ENCODE measurements around the gene CALN1.

CALN1 gene

GRCh38 chr7:72321637-72322036, 90.5 kb downstream of the CALN1 start:
- WGBS, result 82% methylated on average over 5 of the region's 7 CpGs
- H3K4me2 ChIP-seq (ENCODE audit: low read length, poor library complexity, severe bottlenecking), result no peak overlapping the region
- H2BK120ac ChIP-seq (ENCODE audit: low read depth, low read length), result no peak overlapping the region
- H2BK5ac ChIP-seq (ENCODE audit: low read depth, low read length, poor library complexity, severe bottlenecking), result no peak overlapping the region
- H4K8ac ChIP-seq (ENCODE audit: low read length), result no peak overlapping the region
- H3K9me3 ChIP-seq (ENCODE audit: control insufficient read depth, low read length), result peaks cover 3% of the 10 kb centered on the region
- no peak overlapping the region for H3K9ac ChIP-seq (ENCODE audit: low read length)
- H3K4me3 ChIP-seq (ENCODE audit: insufficient read depth in 1 of 2, low read depth in 1 of 2, low read length in 2 of 2), result no peak overlapping the region
- H3K36me3 ChIP-seq (ENCODE audit: control insufficient read depth in 1 of 2, insufficient read depth in 2 of 2, low read depth in 1 of 2, low read length in 2 of 2), result no peaks in the 10 kb centered on the region
- H3K27me3 ChIP-seq (ENCODE audit: control insufficient read depth in 1 of 2, insufficient read depth in 1 of 2, low read length in 2 of 2), result peaks cover 0 to 3% of the 10 kb centered on the region in 2 experiments
- no peak overlapping the region for H4K91ac ChIP-seq (ENCODE audit: low read length)
- H3K79me1 ChIP-seq (replicated peaks; ENCODE audit: low read length, poor library complexity, severe bottlenecking), result no peaks in the 10 kb centered on the region
- no peak overlapping the region for H3K4ac ChIP-seq (ENCODE audit: low read depth in 1 of 2, low read length in 2 of 2)
- H2BK12ac ChIP-seq (ENCODE audit: low read length in 2 of 2), result no peak overlapping the region
- no peak overlapping the region for H2AK5ac ChIP-seq (ENCODE audit: low read length, severe bottlenecking)
- H2AFZ ChIP-seq (ENCODE audit: low read depth, low read length), result no peak overlapping the region
- no peak overlapping the region for H3K18ac ChIP-seq (ENCODE audit: low read depth in 1 of 2, low read length in 2 of 2)
- H2BK15ac ChIP-seq (ENCODE audit: low read depth, poor library complexity, severe bottlenecking), result no peak overlapping the region
- no peak overlapping the region for H3K14ac ChIP-seq (ENCODE audit: low read length in 2 of 2)
- H3K4me1 ChIP-seq (ENCODE audit: control insufficient read depth, insufficient read depth, low read depth, low read length), result no peaks in the 10 kb centered on the region
- no peak overlapping the region for H3K27ac ChIP-seq (ENCODE audit: low read length, poor library complexity, severe bottlenecking)
- H3K23ac ChIP-seq (ENCODE audit: low read length in 2 of 2), result no peak overlapping the region
- DNase-seq, result no peak

DNA sequence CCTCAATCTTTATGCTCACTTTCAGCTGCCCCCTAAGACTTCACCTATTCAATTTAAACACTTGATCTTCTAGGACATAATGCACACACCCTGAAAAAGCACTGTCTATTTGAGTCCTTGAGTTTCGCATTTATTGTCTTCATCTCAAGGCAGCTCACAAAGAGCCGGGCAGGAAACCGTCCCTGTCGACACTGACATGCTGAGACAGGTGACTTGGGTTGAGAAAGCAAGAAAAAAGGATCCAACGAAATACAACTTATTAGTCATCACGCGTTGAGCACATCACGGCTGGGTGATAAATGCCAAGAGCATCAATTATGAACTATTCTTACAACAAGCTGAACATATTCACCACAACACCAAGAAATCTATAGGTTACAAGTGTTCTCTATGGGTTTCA, 91.1 kb downstream of the CALN1 start:
- WGBS, result 81% methylated on average over 8 of the region's 8 CpGs
- no peak overlapping the region for H3K4me2 ChIP-seq (ENCODE audit: low read length, poor library complexity, severe bottlenecking)
- H3K4ac ChIP-seq (ENCODE audit: low read depth in 1 of 2, low read length in 2 of 2), result no peak overlapping the region
- H3K36me3 ChIP-seq (ENCODE audit: control insufficient read depth in 1 of 2, insufficient read depth in 2 of 2, low read depth in 1 of 2, low read length in 2 of 2), result no peaks in the 10 kb centered on the region
- H3K27ac ChIP-seq (ENCODE audit: low read length, poor library complexity, severe bottlenecking), result no peak overlapping the region
- no peak overlapping the region for H2BK120ac ChIP-seq (ENCODE audit: low read depth, low read length)
- H3K9ac ChIP-seq (ENCODE audit: low read length), result no peak overlapping the region
- H2AK5ac ChIP-seq (ENCODE audit: low read length, severe bottlenecking), result no peak overlapping the region
- H3K9me3 ChIP-seq (ENCODE audit: control insufficient read depth, low read length), result peaks cover 3% of the 10 kb centered on the region
- H4K91ac ChIP-seq (ENCODE audit: low read length), result no peak overlapping the region
- no peak for DNase-seq
- no peak overlapping the region for H2BK15ac ChIP-seq (ENCODE audit: low read depth, poor library complexity, severe bottlenecking)
- no peak overlapping the region for H3K23ac ChIP-seq (ENCODE audit: low read length in 2 of 2)
- H3K4me3 ChIP-seq (ENCODE audit: insufficient read depth in 1 of 2, low read depth in 1 of 2, low read length in 2 of 2), result no peak overlapping the region
- H2AFZ ChIP-seq (ENCODE audit: low read depth, low read length), result no peak overlapping the region
- H2BK12ac ChIP-seq (ENCODE audit: low read length in 2 of 2), result no peak overlapping the region
- no peak overlapping the region for H3K14ac ChIP-seq (ENCODE audit: low read length in 2 of 2)
- no peaks in the 10 kb centered on the region for H3K79me1 ChIP-seq (replicated peaks; ENCODE audit: low read length, poor library complexity, severe bottlenecking)
- no peak overlapping the region for H2BK5ac ChIP-seq (ENCODE audit: low read depth, low read length, poor library complexity, severe bottlenecking)
- no peak overlapping the region for H3K18ac ChIP-seq (ENCODE audit: low read depth in 1 of 2, low read length in 2 of 2)
- no peak overlapping the region for H4K8ac ChIP-seq (ENCODE audit: low read length)
- no peaks in the 10 kb centered on the region for H3K4me1 ChIP-seq (ENCODE audit: control insufficient read depth, insufficient read depth, low read depth, low read length)
- peaks cover 0 to 3% of the 10 kb centered on the region in 2 experiments for H3K27me3 ChIP-seq (ENCODE audit: control insufficient read depth in 1 of 2, insufficient read depth in 1 of 2, low read length in 2 of 2)

DNA sequence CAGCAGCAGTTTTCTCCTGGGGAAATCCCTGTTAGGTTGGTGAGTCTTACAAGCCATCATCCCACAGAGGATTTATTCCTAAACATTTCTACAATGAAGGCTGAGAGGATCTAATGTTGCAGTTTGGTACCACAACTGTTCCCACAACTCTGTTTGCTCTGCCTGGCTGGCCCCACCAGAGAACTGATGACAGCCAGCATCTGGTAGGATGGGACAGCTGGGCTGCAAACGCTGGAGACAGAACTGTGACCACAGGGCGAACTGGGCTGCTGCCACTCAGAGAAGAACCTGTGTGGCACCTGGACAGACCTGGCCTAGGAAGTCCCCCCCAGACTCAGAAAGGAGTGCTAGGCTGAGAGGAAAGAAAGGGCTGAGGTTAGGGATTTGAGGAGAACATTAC, 94.8 kb downstream of the CALN1 start:
- H3K4me2 ChIP-seq (ENCODE audit: low read length, poor library complexity, severe bottlenecking), result no peak overlapping the region
- no peaks in the 10 kb centered on the region for H3K27me3 ChIP-seq (ENCODE audit: control insufficient read depth in 1 of 2, insufficient read depth in 1 of 2, low read length in 2 of 2)
- H3K9me3 ChIP-seq (ENCODE audit: control insufficient read depth, low read length), result peaks cover 3% of the 10 kb centered on the region
- no peaks in the 10 kb centered on the region for H3K79me1 ChIP-seq (replicated peaks; ENCODE audit: low read length, poor library complexity, severe bottlenecking)
- H2BK120ac ChIP-seq (ENCODE audit: low read depth, low read length), result no peak overlapping the region
- no peak overlapping the region for H3K27ac ChIP-seq (ENCODE audit: low read length, poor library complexity, severe bottlenecking)
- no peak overlapping the region for H4K8ac ChIP-seq (ENCODE audit: low read length)
- no peak overlapping the region for H3K18ac ChIP-seq (ENCODE audit: low read depth in 1 of 2, low read length in 2 of 2)
- H3K4me3 ChIP-seq (ENCODE audit: insufficient read depth in 1 of 2, low read depth in 1 of 2, low read length in 2 of 2), result no peak overlapping the region
- no peak overlapping the region for H4K91ac ChIP-seq (ENCODE audit: low read length)
- DNase-seq, result no peak
- no peak overlapping the region for H3K23ac ChIP-seq (ENCODE audit: low read length in 2 of 2)
- WGBS, result 49% methylated on average over 2 of the region's 2 CpGs
- no peak overlapping the region for H3K9ac ChIP-seq (ENCODE audit: low read length)
- H2BK15ac ChIP-seq (ENCODE audit: low read depth, poor library complexity, severe bottlenecking), result no peak overlapping the region
- no peak overlapping the region for H2BK12ac ChIP-seq (ENCODE audit: low read length in 2 of 2)
- H2BK5ac ChIP-seq (ENCODE audit: low read depth, low read length, poor library complexity, severe bottlenecking), result no peak overlapping the region
- H3K14ac ChIP-seq (ENCODE audit: low read length in 2 of 2), result no peak overlapping the region
- no peak overlapping the region for H2AK5ac ChIP-seq (ENCODE audit: low read length, severe bottlenecking)
- H3K4ac ChIP-seq (ENCODE audit: low read depth in 1 of 2, low read length in 2 of 2), result no peak overlapping the region
- no peak overlapping the region for H2AFZ ChIP-seq (ENCODE audit: low read depth, low read length)
- no peaks in the 10 kb centered on the region for H3K4me1 ChIP-seq (ENCODE audit: control insufficient read depth, insufficient read depth, low read depth, low read length)
- H3K36me3 ChIP-seq (ENCODE audit: control insufficient read depth in 1 of 2, insufficient read depth in 2 of 2, low read depth in 1 of 2, low read length in 2 of 2), result no peaks in the 10 kb centered on the region

DNA sequence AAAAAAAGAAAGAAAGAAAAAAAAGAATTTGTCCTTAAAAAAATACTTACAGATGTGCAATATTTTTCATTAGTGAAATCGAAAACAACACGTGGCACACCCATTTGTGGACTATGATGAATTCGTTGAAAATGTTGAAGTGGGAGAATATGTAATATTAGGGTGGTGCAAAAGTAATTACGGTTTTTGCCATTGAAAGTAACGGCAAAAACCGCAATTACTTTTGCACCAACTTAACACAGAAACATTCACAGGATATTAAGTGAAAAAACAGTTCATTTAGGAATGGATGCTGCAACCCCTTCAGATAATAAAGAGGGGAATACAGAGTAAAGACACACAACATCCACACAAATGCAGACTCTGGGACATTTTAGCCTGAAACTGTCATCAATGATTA, 96.0 kb downstream of the CALN1 start:
- 81% methylated on average over 3 of the region's 6 CpGs for WGBS
- no peak overlapping the region for H3K4me3 ChIP-seq (ENCODE audit: insufficient read depth in 1 of 2, low read depth in 1 of 2, low read length in 2 of 2)
- DNase-seq, result no peak

More for the DNA sequence above, 96.0 kb downstream of the CALN1 start:
- H3K27ac ChIP-seq (ENCODE audit: low read length, poor library complexity, severe bottlenecking), result no peak overlapping the region
- no peak overlapping the region for H3K14ac ChIP-seq (ENCODE audit: low read length in 2 of 2)
- no peak overlapping the region for H2AK5ac ChIP-seq (ENCODE audit: low read length, severe bottlenecking)
- H3K23ac ChIP-seq (ENCODE audit: low read length in 2 of 2), result no peak overlapping the region
- no peak overlapping the region for H3K9ac ChIP-seq (ENCODE audit: low read length)
- H3K36me3 ChIP-seq (ENCODE audit: control insufficient read depth in 1 of 2, insufficient read depth in 2 of 2, low read depth in 1 of 2, low read length in 2 of 2), result no peaks in the 10 kb centered on the region
- no peaks in the 10 kb centered on the region for H3K79me1 ChIP-seq (replicated peaks; ENCODE audit: low read length, poor library complexity, severe bottlenecking)
- H2BK120ac ChIP-seq (ENCODE audit: low read depth, low read length), result no peak overlapping the region
- no peak overlapping the region for H2AFZ ChIP-seq (ENCODE audit: low read depth, low read length)
- H3K18ac ChIP-seq (ENCODE audit: low read depth in 1 of 2, low read length in 2 of 2), result no peak overlapping the region
- H3K9me3 ChIP-seq (ENCODE audit: control insufficient read depth, low read length), result peaks cover 3% of the 10 kb centered on the region
- no peak overlapping the region for H4K91ac ChIP-seq (ENCODE audit: low read length)
- H3K27me3 ChIP-seq (ENCODE audit: control insufficient read depth in 1 of 2, insufficient read depth in 1 of 2, low read length in 2 of 2), result no peaks in the 10 kb centered on the region
- no peak overlapping the region for H2BK5ac ChIP-seq (ENCODE audit: low read depth, low read length, poor library complexity, severe bottlenecking)
- H3K4me2 ChIP-seq (ENCODE audit: low read length, poor library complexity, severe bottlenecking), result no peak overlapping the region
- no peaks in the 10 kb centered on the region for H3K4me1 ChIP-seq (ENCODE audit: control insufficient read depth, insufficient read depth, low read depth, low read length)
- no peak overlapping the region for H4K8ac ChIP-seq (ENCODE audit: low read length)
- no peak overlapping the region for H2BK15ac ChIP-seq (ENCODE audit: low read depth, poor library complexity, severe bottlenecking)
- H3K4ac ChIP-seq (ENCODE audit: low read depth in 1 of 2, low read length in 2 of 2), result no peak overlapping the region
- H2BK12ac ChIP-seq (ENCODE audit: low read length in 2 of 2), result no peak overlapping the region
